Kidney glomerular epithelial cell (primary cell): ENCODE results near the gene TFF1.

Experiments used
- DNase-seq: peaks from one replicate; lab custom pipeline; 2025; lab: John Stamatoyannopoulos, UW

Gene TFF1

GRCh38 chr21:42398436-42399028 is 32.2 kb upstream of the TFF1 start:
- no peak for DNase-seq

GRCh38 chr21:42397746-42398394 is 31.5 kb upstream of the TFF1 start:
- DNase-seq, result no peak

- DNase-seq, result no peak
Observed at GRCh38 chr21:42396799-42397745, 30.7 kb upstream of the TFF1 start.

- no peak for DNase-seq
Observed at GRCh38 chr21:42395905-42396651, 29.7 kb upstream of the TFF1 start, which contains the start of gene TMPRSS3. TMPRSS3 (minus strand) TSS chr21:42396052; CDS start chr21:42395417, 635 bp downstream.

GRCh38 chr21:42395302-42395701 is 29.0 kb upstream of the TFF1 start:
- no peak for DNase-seq

GRCh38 chr21:42393443-42393950 is 27.2 kb upstream of the TFF1 start:
- DNase-seq, result no peak

- no peak for DNase-seq
Observed at GRCh38 chr21:42392731-42393442, 26.6 kb upstream of the TFF1 start.

GRCh38 chr21:42391297-42391696 is 25.0 kb upstream of the TFF1 start:
- DNase-seq, result no peak

GRCh38 chr21:42390696-42391095 is 24.4 kb upstream of the TFF1 start:
- DNase-seq, result no peak

- no peak for DNase-seq
Observed at GRCh38 chr21:42390193-42390592, 23.9 kb upstream of the TFF1 start.

- DNase-seq, result no peak
Observed at GRCh38 chr21:42389449-42389835, 23.1 kb upstream of the TFF1 start.

- DNase-seq, result no peak
Observed at GRCh38 chr21:42388740-42389448, 22.6 kb upstream of the TFF1 start.

GRCh38 chr21:42387843-42388340 is 21.6 kb upstream of the TFF1 start:
- DNase-seq, result no peak

- no peak for DNase-seq
Observed at GRCh38 chr21:42387164-42387563, 20.8 kb upstream of the TFF1 start.

- no peak for DNase-seq
Observed at GRCh38 chr21:42386034-42386591, 19.8 kb upstream of the TFF1 start.

- no peak for DNase-seq
Observed at GRCh38 chr21:42385619-42386018, 19.3 kb upstream of the TFF1 start.

- no peak for DNase-seq
Observed at GRCh38 chr21:42384989-42385388, 18.7 kb upstream of the TFF1 start.

- no peak for DNase-seq
Observed at GRCh38 chr21:42384156-42384945, 18.0 kb upstream of the TFF1 start.

- DNase-seq, result no peak
Observed at GRCh38 chr21:42383331-42383730, 17.0 kb upstream of the TFF1 start.
